Hindlimb muscle (tissue), 1 donor: ENCODE results near the gene H1-8. TPM values are rescaled to one million over a fixed set of nuclear protein-coding genes. Genes with fewer than 3 reads are reported as not detected.
"Not testable (repeated sequence)": the region's sequence is repeated elsewhere in the genome, so short reads cannot be mapped to it uniquely, and the experiment has no call there.

ENCODE experiments used
- DNase-seq: peaks from one replicate; pipeline ENCODE4 v3.0.0-alpha.2; 2013
- polyA plus RNA-seq: library from polyadenylated mRNA; unstranded; fragments of 120-200 nt; gene quantifications from one replicate; pipeline ENCODE4 v1.2.1, GENCODE V29; 2013; ENCODE audit not compliant: insufficient read length

H1-8 gene
- polyA plus RNA-seq, 1 donor, result not detected

GRCh38 chr3:129515108-129515820, 27.7 kb upstream of the H1-8 start:
- DNase-seq, result not testable (repeated sequence)

DNA sequence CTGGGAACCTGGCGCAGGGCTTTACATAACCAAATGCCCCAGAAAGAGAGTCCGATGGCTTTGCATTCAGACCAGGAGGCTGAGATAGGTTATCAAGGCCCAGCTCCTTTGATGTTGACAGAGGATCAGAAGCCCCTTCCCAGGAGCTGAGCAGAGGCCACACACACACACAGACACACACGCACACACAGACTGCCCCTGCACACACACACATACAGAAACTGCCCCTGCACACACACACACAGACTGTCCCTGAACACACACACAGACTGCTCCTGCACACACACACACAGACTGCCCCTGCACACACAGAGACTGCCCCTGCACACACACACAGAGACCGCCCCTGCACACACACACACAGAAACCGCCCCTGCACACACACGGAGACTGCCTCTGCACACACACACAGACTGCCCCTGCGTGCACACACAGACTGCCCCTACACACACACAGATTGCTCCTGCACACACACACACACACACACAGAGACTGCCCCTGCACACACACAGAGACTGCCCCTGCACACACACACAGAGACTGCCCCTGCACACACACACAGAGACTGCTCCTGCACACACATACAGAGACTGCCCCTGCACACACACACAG, 27.0 kb upstream of the H1-8 start:
- not testable (repeated sequence) for DNase-seq

GRCh38 chr3:129517516-129517915, 25.5 kb upstream of the H1-8 start:
- DNase-seq, result no peak

DNA sequence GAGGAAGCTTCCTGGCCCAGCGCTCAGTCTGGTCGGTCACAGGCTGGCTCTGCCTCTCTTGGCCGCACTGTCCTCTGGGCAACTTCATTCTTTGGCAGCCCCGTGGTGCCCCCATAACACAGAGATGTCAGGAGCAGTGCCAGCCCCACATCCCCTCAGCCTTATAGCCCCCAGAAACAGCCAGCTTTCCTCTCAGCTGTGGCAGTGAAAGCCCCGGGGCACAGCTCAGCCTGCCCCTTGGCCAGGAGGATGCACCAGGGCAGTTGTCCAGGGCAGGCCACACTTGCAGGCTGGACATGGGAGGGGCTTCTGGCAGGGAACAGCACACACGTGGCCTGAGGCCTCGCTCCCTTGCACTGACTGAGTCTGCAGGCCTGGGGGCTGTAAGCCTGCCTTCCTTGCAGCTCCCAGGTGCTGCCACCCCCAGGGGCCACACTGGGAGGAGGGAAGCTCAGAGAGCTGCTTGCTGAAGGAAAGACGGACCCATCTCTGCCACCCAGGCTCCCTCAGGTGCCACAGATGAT, 24.9 kb upstream of the H1-8 start:
- DNase-seq, result no peak

DNA sequence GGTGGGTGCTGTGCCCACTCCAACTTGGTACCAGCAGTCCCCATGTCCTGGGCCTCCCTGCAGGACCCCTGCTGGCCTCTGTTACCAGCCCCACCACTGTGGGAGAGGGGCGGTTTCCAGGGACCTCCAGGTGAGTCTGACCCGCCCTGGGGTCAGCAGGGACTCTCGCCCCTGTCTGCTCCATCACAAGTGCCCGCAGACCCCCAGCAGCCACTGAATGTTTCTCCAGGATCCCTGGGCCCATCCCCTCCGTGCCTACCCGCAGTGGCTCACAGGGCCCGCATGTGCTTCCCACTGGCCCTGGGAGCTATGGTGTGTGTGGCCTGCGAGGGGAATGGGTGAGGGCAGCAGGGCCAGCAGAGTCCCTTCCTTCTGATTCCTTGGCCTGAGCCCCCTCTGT, 24.4 kb upstream of the H1-8 start:
- no peak for DNase-seq

DNA sequence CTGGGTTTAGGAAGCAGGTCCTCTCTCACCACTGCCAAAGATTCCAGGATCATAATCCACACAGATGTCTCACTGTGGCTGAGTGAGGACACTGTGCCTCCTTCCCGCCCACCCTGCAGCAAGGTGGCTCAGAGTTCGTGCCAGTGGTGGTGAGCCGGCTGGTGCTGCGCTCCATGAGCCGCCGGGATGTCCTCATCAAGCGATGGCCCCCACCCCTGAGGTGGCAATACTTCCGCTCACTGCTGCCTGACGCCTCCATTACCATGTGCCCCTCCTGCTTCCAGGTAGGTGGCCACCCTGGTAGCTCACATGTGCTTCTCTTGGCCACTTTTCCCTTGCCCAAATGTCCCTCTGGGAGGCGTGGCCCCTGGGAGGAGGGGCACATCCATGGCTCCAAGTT, 23.5 kb upstream of the H1-8 start:
- DNase-seq, result no peak

GRCh38 chr3:129519896-129520715, 22.9 kb upstream of the H1-8 start:
- DNase-seq, result no peak

DNA sequence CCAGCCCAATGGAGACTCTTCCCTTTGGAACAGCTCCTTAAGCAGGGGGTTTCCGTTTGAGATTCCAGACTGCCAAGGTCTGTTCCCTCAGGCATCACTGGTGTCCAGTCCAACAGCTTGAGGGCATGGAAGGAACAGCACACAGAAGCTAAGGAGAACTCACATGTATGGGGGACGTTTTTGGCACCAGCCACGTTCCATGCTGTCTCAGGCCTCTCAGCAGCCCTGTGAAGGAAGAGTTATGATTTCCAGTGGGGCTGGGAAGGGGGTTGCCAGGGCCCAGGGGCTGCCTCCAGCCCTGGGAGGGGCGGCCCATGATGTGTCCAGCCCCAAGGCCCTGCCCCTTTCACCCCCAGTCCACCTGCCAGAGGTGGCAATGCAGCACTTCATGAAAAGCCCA, 22.0 kb upstream of the H1-8 start:
- no peak for DNase-seq

DNA sequence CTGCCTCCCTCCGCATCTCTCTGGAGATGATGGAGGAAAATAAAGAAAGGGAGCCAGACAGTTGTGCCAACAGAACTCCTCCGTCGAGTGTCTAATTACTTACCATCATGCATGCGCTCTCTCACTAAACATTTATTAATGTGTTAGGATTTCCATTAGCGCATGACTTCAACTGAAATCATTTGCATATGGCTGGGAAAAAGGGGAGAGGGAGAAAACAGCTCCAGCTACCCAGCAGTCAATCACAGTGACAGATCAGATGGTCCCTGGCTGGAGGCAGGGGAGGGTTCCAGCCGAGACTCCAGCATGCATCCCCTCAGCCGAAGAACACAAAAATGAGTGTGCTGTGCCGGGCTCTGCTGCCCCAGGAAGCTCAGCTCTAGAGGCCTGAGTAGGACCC, 21.4 kb upstream of the H1-8 start:
- DNase-seq, result no peak

- no peak for DNase-seq
Observed at GRCh38 chr3:129522953-129523352, 20.0 kb upstream of the H1-8 start.

DNA sequence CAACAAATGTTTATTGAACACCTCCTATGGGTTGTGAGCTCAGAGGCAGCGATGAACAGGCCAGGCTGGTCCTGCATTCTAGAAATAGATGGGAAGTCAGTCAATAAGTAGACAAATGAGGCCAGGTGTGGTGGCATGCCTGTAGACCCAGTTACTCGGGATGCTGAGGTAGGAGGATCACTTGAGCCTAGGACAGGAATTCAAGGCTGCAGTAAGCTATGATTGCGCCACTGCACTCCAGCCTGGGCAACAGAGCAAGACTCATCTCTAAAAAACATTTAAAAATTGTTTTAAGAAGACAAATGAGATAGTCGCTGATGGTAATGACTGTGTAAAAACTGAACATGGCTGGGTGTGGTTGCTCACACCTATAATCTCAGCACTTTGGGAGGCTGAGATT, 18.9 kb upstream of the H1-8 start:
- no peak for DNase-seq

GRCh38 chr3:129525341-129525968, 17.5 kb upstream of the H1-8 start:
- DNase-seq, result no peak

GRCh38 chr3:129526121-129526900, 16.7 kb upstream of the H1-8 start:
- DNase-seq, result no peak

DNA sequence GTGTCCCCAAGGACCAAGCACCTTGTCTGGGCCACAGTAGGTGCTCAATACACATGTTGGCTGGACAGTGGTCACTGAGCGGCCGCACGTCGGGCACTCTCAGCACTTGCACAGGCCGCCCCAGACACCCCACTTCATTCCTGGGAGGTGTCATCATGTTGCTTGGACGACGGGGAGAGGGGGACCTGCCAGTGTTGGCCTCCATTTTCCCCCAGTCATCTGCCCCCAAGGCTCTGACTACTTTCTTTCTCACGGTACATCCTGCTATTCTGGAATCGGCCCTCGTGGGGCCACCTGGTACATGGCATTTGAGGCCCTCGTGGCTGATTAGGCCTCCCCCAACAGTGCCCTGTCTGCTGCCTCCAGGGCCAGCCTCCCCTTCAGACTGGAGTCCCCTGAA, 15.7 kb upstream of the H1-8 start:
- no peak for DNase-seq

DNA sequence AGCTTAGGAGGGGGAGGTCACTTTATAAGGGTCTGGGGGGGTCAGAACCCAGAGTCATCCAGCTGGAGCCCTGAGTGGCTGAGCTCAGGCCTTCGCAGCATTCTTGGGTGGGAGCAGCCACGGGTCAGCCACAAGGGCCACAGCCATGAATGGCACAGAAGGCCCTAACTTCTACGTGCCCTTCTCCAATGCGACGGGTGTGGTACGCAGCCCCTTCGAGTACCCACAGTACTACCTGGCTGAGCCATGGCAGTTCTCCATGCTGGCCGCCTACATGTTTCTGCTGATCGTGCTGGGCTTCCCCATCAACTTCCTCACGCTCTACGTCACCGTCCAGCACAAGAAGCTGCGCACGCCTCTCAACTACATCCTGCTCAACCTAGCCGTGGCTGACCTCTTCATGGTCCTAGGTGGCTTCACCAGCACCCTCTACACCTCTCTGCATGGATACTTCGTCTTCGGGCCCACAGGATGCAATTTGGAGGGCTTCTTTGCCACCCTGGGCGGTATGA, 14.3 kb upstream of the H1-8 start, which contains the start of gene RHO:
Gene RHO, plus strand, starts transcription at position 51 of the 512 bp plus-strand sequence. Its CDS starts 95 bp downstream, at position 146.
- no peak for DNase-seq

DNA sequence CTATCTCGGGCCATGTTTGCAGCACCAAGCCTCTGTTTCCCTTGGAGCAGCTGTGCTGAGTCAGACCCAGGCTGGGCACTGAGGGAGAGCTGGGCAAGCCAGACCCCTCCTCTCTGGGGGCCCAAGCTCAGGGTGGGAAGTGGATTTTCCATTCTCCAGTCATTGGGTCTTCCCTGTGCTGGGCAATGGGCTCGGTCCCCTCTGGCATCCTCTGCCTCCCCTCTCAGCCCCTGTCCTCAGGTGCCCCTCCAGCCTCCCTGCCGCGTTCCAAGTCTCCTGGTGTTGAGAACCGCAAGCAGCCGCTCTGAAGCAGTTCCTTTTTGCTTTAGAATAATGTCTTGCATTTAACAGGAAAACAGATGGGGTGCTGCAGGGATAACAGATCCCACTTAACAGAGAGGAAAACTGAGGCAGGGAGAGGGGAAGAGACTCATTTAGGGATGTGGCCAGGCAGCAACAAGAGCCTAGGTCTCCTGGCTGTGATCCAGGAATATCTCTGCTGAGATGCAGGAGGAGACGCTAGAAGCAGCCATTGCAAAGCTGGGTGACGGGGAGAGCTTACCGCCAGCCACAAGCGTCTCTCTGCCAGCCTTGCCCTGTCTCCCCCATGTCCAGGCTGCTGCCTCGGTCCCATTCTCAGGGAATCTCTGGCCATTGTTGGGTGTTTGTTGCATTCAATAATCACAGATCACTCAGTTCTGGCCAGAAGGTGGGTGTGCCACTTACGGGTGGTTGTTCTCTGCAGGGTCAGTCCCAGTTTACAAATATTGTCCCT, 13.4 kb upstream of the H1-8 start:
- no peak for DNase-seq

- no peak for DNase-seq
Observed at GRCh38 chr3:129530251-129530791, 12.7 kb upstream of the H1-8 start.

- no peak for DNase-seq
Observed at GRCh38 chr3:129530821-129531220, 12.2 kb upstream of the H1-8 start.

- DNase-seq, result no peak
Observed at GRCh38 chr3:129531699-129532098, 11.3 kb upstream of the H1-8 start.

- no peak for DNase-seq
Observed at GRCh38 chr3:129532261-129532660, 10.7 kb upstream of the H1-8 start.

- DNase-seq, result no peak
Observed at GRCh38 chr3:129533406-129533805, 9.6 kb upstream of the H1-8 start.
